Measurements from ENCODE around the gene HCRT. TPM values are rescaled to one million over a fixed set of nuclear protein-coding genes. Genes with fewer than 3 reads are reported as not detected.
"Not testable (repeated sequence)": the region's sequence is repeated elsewhere in the genome, so short reads cannot be mapped to it uniquely, and the experiment has no call there.

Gene HCRT
- total RNA-seq = 0.13 TPM
- polyA plus RNA-seq (ENCODE audit: insufficient read depth in 1 of 8, insufficient read length in 8 of 8, low replicate concordance in 1 of 8) = under 1 TPM; 0.33 to 0.94 (median 0.64) TPM
- long read RNA-seq, donor 1 = 0 reads
- long read RNA-seq, donor 2 = 0 reads
- long read RNA-seq, donor 3 = 0 reads
- long read RNA-seq, donor 4 = 0 reads
- long read RNA-seq, donor 5 = 0 reads
- long read RNA-seq, donor 6 = 0 reads
- long read RNA-seq, donor 7, partial matches to known transcripts = 0 of 1 reads
- long read RNA-seq, donor 7, other reads (novel, unspliced or antisense) = 0 of 1 reads
- long read RNA-seq, donor 8 = 0 reads
- long read RNA-seq, donor 9, partial matches to known transcripts = 0 of 2 reads
- long read RNA-seq, donor 9, other reads (novel, unspliced or antisense) = 0 of 2 reads
- long read RNA-seq, donor 10 = 0 reads
- long read RNA-seq, donor 11 = 0 reads

- peak within 1 kb of the TSS; percentile 34 for H3K4me3 ChIP-seq (ENCODE audit: low read length)
- peak within 1 kb of the TSS; percentile 29 for H3K27ac ChIP-seq (ENCODE audit: low read length)
- DNase-seq = no peak
- peaks cover 42% of the 10 kb centered on the region for H3K27me3 ChIP-seq (ENCODE audit: control insufficient read depth, insufficient read depth, low read length)
- H3K9me3 ChIP-seq (replicated peaks; ENCODE audit: control insufficient read depth, low read depth, low read length) = no peaks in the 10 kb centered on the region
- H3K36me3 ChIP-seq (ENCODE audit: control insufficient read depth, insufficient read depth, low read length) = no peaks in the 10 kb centered on the region
- 61% methylated on average over 8 of the region's 11 CpGs for WGBS (ENCODE audit: insufficient coverage)
- peaks cover 39% of the 10 kb centered on the region for H3K4me1 ChIP-seq (ENCODE audit: control insufficient read depth, insufficient read depth, low read length)
Observed at GRCh38 chr17:42184713-42185620, at the start of gene HCRT. HCRT (minus strand) TSS chr17:42185452; CDS start chr17:42185365, 87 bp downstream.

GRCh38 chr17:42233994-42234393 lies 48.7 kb upstream of the HCRT start:
- 100% methylated on average over 2 of the region's 2 CpGs for WGBS (ENCODE audit: insufficient coverage)
- H3K27me3 ChIP-seq (ENCODE audit: control insufficient read depth, insufficient read depth, low read length) = no peaks in the 10 kb centered on the region
- no peak overlapping the region for H3K4me3 ChIP-seq (ENCODE audit: low read length)
- H3K27ac ChIP-seq (ENCODE audit: low read length) = peak overlapping the region; percentile 60
- H3K36me3 ChIP-seq (ENCODE audit: control insufficient read depth, insufficient read depth, low read length) = no peaks in the 10 kb centered on the region
- H3K4me1 ChIP-seq (ENCODE audit: control insufficient read depth, insufficient read depth, low read length) = peaks cover under 1% of the 10 kb centered on the region
- no peaks in the 10 kb centered on the region for H3K9me3 ChIP-seq (replicated peaks; ENCODE audit: control insufficient read depth, low read depth, low read length)
- peak; percentile 24 for DNase-seq

- Histone ChIP-seq H3K27ac (ENCODE audit: low read length) (no peak overlapping the region), H3K27me3 (ENCODE audit: control insufficient read depth, insufficient read depth, low read length) (no peaks in the 10 kb centered on the region)
- 96% methylated on average over 4 of the region's 5 CpGs for WGBS (ENCODE audit: insufficient coverage)
Observed at GRCh38 chr17:42233156-42233555, 47.9 kb upstream of the HCRT start.

GRCh38 chr17:42230225-42230624 lies 45.0 kb upstream of the HCRT start:
- Histone ChIP-seq H3K9me3 (replicated peaks; ENCODE audit: control insufficient read depth, low read depth, low read length) (no peaks in the 10 kb centered on the region), H3K27me3 (ENCODE audit: control insufficient read depth, insufficient read depth, low read length) (no peaks in the 10 kb centered on the region), H3K4me3 (ENCODE audit: low read length) (no peak overlapping the region), H3K27ac (ENCODE audit: low read length) (no peak overlapping the region), H3K36me3 (ENCODE audit: control insufficient read depth, insufficient read depth, low read length) (peaks cover 6% of the 10 kb centered on the region), H3K4me1 (ENCODE audit: control insufficient read depth, insufficient read depth, low read length) (peaks cover 14% of the 10 kb centered on the region)
- 100% methylated on average over 2 of the region's 5 CpGs for WGBS (ENCODE audit: insufficient coverage)
- no peak for DNase-seq

More at GRCh38 chr17:42233156-42233555, 47.9 kb upstream of the HCRT start:
- H3K9me3 ChIP-seq (replicated peaks; ENCODE audit: control insufficient read depth, low read depth, low read length) = no peaks in the 10 kb centered on the region
- no peaks in the 10 kb centered on the region for H3K36me3 ChIP-seq (ENCODE audit: control insufficient read depth, insufficient read depth, low read length)
- peaks cover 8% of the 10 kb centered on the region for H3K4me1 ChIP-seq (ENCODE audit: control insufficient read depth, insufficient read depth, low read length)
- no peak overlapping the region for H3K4me3 ChIP-seq (ENCODE audit: low read length)
- DNase-seq = no peak

GRCh38 chr17:42227849-42228700 lies 42.8 kb upstream of the HCRT start:
- peaks cover 25% of the 10 kb centered on the region for H3K36me3 ChIP-seq (ENCODE audit: control insufficient read depth, insufficient read depth, low read length)
- DNase-seq = peak; percentile 69

GRCh38 chr17:42225646-42226045 lies 40.4 kb upstream of the HCRT start:
- no peak for DNase-seq
- no CpG with 5 or more reads among the region's 5 CpGs for WGBS (ENCODE audit: insufficient coverage)
- Histone ChIP-seq H3K36me3 (ENCODE audit: control insufficient read depth, insufficient read depth, low read length) (peaks cover 42% of the 10 kb centered on the region), H3K4me1 (ENCODE audit: control insufficient read depth, insufficient read depth, low read length) (peaks cover 14% of the 10 kb centered on the region), H3K27me3 (ENCODE audit: control insufficient read depth, insufficient read depth, low read length) (no peaks in the 10 kb centered on the region), H3K27ac (ENCODE audit: low read length) (no peak overlapping the region), H3K9me3 (replicated peaks; ENCODE audit: control insufficient read depth, low read depth, low read length) (no peaks in the 10 kb centered on the region), H3K4me3 (ENCODE audit: low read length) (no peak overlapping the region)

More at GRCh38 chr17:42227849-42228700, 42.8 kb upstream of the HCRT start:
- H3K27me3 ChIP-seq (ENCODE audit: control insufficient read depth, insufficient read depth, low read length) = no peaks in the 10 kb centered on the region
- 72% methylated on average over 9 of the region's 11 CpGs for WGBS (ENCODE audit: insufficient coverage)
- peak overlapping the region; percentile 77 for H3K27ac ChIP-seq (ENCODE audit: low read length)
- no peak overlapping the region for H3K4me3 ChIP-seq (ENCODE audit: low read length)
- H3K9me3 ChIP-seq (replicated peaks; ENCODE audit: control insufficient read depth, low read depth, low read length) = no peaks in the 10 kb centered on the region
- peaks cover 14% of the 10 kb centered on the region for H3K4me1 ChIP-seq (ENCODE audit: control insufficient read depth, insufficient read depth, low read length)

GRCh38 chr17:42224651-42225050 lies 39.4 kb upstream of the HCRT start:
- no peak for DNase-seq
- Histone ChIP-seq H3K4me1 (ENCODE audit: control insufficient read depth, insufficient read depth, low read length) (peaks cover 21% of the 10 kb centered on the region), H3K36me3 (ENCODE audit: control insufficient read depth, insufficient read depth, low read length) (peaks cover 42% of the 10 kb centered on the region), H3K27ac (ENCODE audit: low read length) (no peak overlapping the region), H3K9me3 (replicated peaks; ENCODE audit: control insufficient read depth, low read depth, low read length) (no peaks in the 10 kb centered on the region), H3K4me3 (ENCODE audit: low read length) (no peak overlapping the region), H3K27me3 (ENCODE audit: control insufficient read depth, insufficient read depth, low read length) (no peaks in the 10 kb centered on the region)
- WGBS (ENCODE audit: insufficient coverage) = 100% methylated on average over 5 of the region's 6 CpGs

GRCh38 chr17:42221886-42222745 lies 36.9 kb upstream of the HCRT start:
- H3K27ac ChIP-seq (ENCODE audit: low read length) = no peak overlapping the region
- no peaks in the 10 kb centered on the region for H3K9me3 ChIP-seq (replicated peaks; ENCODE audit: control insufficient read depth, low read depth, low read length)
- H3K4me1 ChIP-seq (ENCODE audit: control insufficient read depth, insufficient read depth, low read length) = peaks cover 8% of the 10 kb centered on the region
- H3K27me3 ChIP-seq (ENCODE audit: control insufficient read depth, insufficient read depth, low read length) = no peaks in the 10 kb centered on the region
- peaks cover 56% of the 10 kb centered on the region for H3K36me3 ChIP-seq (ENCODE audit: control insufficient read depth, insufficient read depth, low read length)
- no CpG with 5 or more reads among the region's 3 CpGs for WGBS (ENCODE audit: insufficient coverage)
- H3K4me3 ChIP-seq (ENCODE audit: low read length) = no peak overlapping the region
- DNase-seq = peak; percentile 48

- not testable (repeated sequence) for H3K27me3 ChIP-seq (ENCODE audit: control insufficient read depth, insufficient read depth, low read length); H3K27ac ChIP-seq (ENCODE audit: low read length); H3K4me3 ChIP-seq (ENCODE audit: low read length); DNase-seq; H3K4me1 ChIP-seq (ENCODE audit: control insufficient read depth, insufficient read depth, low read length); H3K9me3 ChIP-seq (replicated peaks; ENCODE audit: control insufficient read depth, low read depth, low read length)
- WGBS (ENCODE audit: insufficient coverage) = no CpG with 5 or more reads among the region's 17 CpGs
- peaks cover 67% of the 10 kb centered on the region for H3K36me3 ChIP-seq (ENCODE audit: control insufficient read depth, insufficient read depth, low read length)
Observed at GRCh38 chr17:42219280-42219679, 34.0 kb upstream of the HCRT start.

All from muscle of leg (tissue), 16 donors.